Panc1 (cell line): ENCODE results near the gene MAML3. TPM values are rescaled to one million over a fixed set of nuclear protein-coding genes. Genes with fewer than 3 reads are reported as not detected.

Source experiments
- ATAC-seq: fragments of 200-7000 bp; cut with Tn5 transposase; 2 replicates; pipeline ENCODE4 v1.9.1; 2020; ENCODE audit warnings: mild to moderate bottlenecking, moderate library complexity
- BruUV-seq: library from RNA; stranded (reverse); fragments of 400-500 nt; replicated peaks from 2 replicates; lab custom pipeline; 2021; lab: Mats Ljungman, UMichigan
- CTCF ChIA-PET: fragments of 300-600 bp; sonication (Branson Sonifier 250); formaldehyde crosslinking; loops from one replicate; lab custom pipeline; 2022; ENCODE audit warnings: antibody characterized with exemption; lab: Charles Lee
- POLR2A ChIA-PET: fragments of 300-600 bp; sonication (Branson Sonifier 250); formaldehyde crosslinking; loops from one replicate; lab custom pipeline; 2022; ENCODE audit warnings: antibody characterized with exemption; lab: Charles Lee
- DNase-seq: peaks from one replicate; pipeline ENCODE4 v3.0.0-alpha.2; 2010; ENCODE audit warnings: low read depth, low spot score
- H3K27ac ChIP-seq: 2 replicates; pipeline ENCODE4 v1.5.1; 2011; ENCODE audit warnings: mild to moderate bottlenecking, low read length, inconsistent platforms
- H3K27me3 ChIP-seq: fragments of 200-500 bp; sonication (Bioruptor generic); 2 replicates; pipeline ENCODE4 v1.6.0; 2014; ENCODE audit warnings: low read length, inconsistent platforms; ENCODE audit not compliant: control insufficient read depth, insufficient read depth
- H3K36me3 ChIP-seq: fragments of 200-500 bp; sonication (Bioruptor generic); 2 replicates; pipeline ENCODE4 v1.5.1; 2014; ENCODE audit warnings: inconsistent platforms, mild to moderate bottlenecking, low read length, moderate library complexity; ENCODE audit not compliant: control insufficient read depth, insufficient read depth
- H3K4me1 ChIP-seq: 2 replicates; pipeline ENCODE4 v1.5.1; 2011; ENCODE audit warnings: inconsistent platforms, mild to moderate bottlenecking, low read length, moderate library complexity; ENCODE audit not compliant: control insufficient read depth, insufficient read depth
- H3K4me3 ChIP-seq, 2 experiments: 2 replicates each; pipeline ENCODE4 v1.5.1; 2011 to 2012; ENCODE audit warnings: low read depth in 2 of 2, low read length in 2 of 2, mild to moderate bottlenecking in 2 of 2, inconsistent platforms in 1 of 2, moderate library complexity in 1 of 2
- H3K9me3 ChIP-seq: fragments of 200-500 bp; sonication (Bioruptor generic); 2 replicates; pipeline ENCODE4 v1.5.1; 2014; ENCODE audit warnings: low read depth, mild to moderate bottlenecking, inconsistent platforms, low read length, moderate library complexity; ENCODE audit not compliant: control insufficient read depth, insufficient read depth
- POLR2AphosphoS5 ChIP-seq: IDR thresholded peaks from 2 replicates; pipeline ENCODE4 v1.6.1; 2012; ENCODE audit warnings: mild to moderate bottlenecking, low read depth, low read length, moderate library complexity
- SIN3A ChIP-seq: IDR thresholded peaks from 2 replicates; pipeline ENCODE4 v1.6.1; 2012; ENCODE audit warnings: low read depth, mild to moderate bottlenecking, low read length, moderate library complexity, borderline replicate concordance; ENCODE audit not compliant: insufficient read depth
- TCF7L2 ChIP-seq: IDR thresholded peaks from 2 replicates; pipeline ENCODE4 v1.6.1; 2011; ENCODE audit warnings: mild to moderate bottlenecking, low read depth, low read length, inconsistent platforms
- in situ Hi-C: cut with HindIII; loops from 2 replicates; pipeline ENCODE4 v1.10.0; 2016; ENCODE audit warnings: low sequenced_read_pairs, low pct_unique_long_range_greater_than_20kb
- intact Hi-C: fragments of 100-400 bp; cut with micrococcal nuclease; formaldehyde crosslinking; loops from one replicate; pipeline ENCODE4 v1.10.0; 2022; ENCODE audit not compliant: unreplicated experiment
- total RNA-seq: library from RNA; stranded (reverse); gene quantifications from one replicate; pipeline ENCODE4 v1.2.1, GENCODE V29; 2021; ENCODE audit not compliant: unreplicated experiment
- TF ChIP-seq, protein P1 (sequence below): fragments of 450-650 bp; IDR thresholded peaks from 2 replicates; pipeline ENCODE4 v1.5.1; 2017; ENCODE audit warnings: mild to moderate bottlenecking
- TF ChIP-seq, protein P2 (sequence below), 2 experiments: IDR thresholded peaks; 2 replicates each; pipeline ENCODE4 v1.6.1; 2011 to 2012; ENCODE audit warnings: low read depth in 2 of 2, control low read depth in 1 of 2, low read length in 1 of 2, mild to moderate bottlenecking in 1 of 2, moderate library complexity in 1 of 2; ENCODE audit not compliant: insufficient read depth in 1 of 2

The MAML3 gene
- total RNA-seq, 1 experiment from 2014 or later: 7.7 TPM

GRCh38 chr4:139762720-139763119, 391.3 kb downstream of the MAML3 start:
- ChIA-PET CTCF (no interaction called here), POLR2A (no interaction called here)
- H3K9me3 ChIP-seq: no peaks in the 10 kb centered on the region
- peak overlapping the region; percentile 7; the same call in 1 of the 2 replicates for H3K27ac ChIP-seq
- no peaks in the 10 kb centered on the region for H3K27me3 ChIP-seq
- intact Hi-C loops (no loop called here), in situ Hi-C loops (no loop called here)
- no peak for DNase-seq
- no TSS peak for BruUV-seq
- TF ChIP-seq, protein P1, sequence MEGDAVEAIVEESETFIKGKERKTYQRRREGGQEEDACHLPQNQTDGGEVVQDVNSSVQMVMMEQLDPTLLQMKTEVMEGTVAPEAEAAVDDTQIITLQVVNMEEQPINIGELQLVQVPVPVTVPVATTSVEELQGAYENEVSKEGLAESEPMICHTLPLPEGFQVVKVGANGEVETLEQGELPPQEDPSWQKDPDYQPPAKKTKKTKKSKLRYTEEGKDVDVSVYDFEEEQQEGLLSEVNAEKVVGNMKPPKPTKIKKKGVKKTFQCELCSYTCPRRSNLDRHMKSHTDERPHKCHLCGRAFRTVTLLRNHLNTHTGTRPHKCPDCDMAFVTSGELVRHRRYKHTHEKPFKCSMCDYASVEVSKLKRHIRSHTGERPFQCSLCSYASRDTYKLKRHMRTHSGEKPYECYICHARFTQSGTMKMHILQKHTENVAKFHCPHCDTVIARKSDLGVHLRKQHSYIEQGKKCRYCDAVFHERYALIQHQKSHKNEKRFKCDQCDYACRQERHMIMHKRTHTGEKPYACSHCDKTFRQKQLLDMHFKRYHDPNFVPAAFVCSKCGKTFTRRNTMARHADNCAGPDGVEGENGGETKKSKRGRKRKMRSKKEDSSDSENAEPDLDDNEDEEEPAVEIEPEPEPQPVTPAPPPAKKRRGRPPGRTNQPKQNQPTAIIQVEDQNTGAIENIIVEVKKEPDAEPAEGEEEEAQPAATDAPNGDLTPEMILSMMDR: no peak
- no peak for TF ChIP-seq SIN3A
- no peak for TF ChIP-seq TCF7L2
- TF ChIP-seq POLR2AphosphoS5: no peak
- TF ChIP-seq, protein P2, sequence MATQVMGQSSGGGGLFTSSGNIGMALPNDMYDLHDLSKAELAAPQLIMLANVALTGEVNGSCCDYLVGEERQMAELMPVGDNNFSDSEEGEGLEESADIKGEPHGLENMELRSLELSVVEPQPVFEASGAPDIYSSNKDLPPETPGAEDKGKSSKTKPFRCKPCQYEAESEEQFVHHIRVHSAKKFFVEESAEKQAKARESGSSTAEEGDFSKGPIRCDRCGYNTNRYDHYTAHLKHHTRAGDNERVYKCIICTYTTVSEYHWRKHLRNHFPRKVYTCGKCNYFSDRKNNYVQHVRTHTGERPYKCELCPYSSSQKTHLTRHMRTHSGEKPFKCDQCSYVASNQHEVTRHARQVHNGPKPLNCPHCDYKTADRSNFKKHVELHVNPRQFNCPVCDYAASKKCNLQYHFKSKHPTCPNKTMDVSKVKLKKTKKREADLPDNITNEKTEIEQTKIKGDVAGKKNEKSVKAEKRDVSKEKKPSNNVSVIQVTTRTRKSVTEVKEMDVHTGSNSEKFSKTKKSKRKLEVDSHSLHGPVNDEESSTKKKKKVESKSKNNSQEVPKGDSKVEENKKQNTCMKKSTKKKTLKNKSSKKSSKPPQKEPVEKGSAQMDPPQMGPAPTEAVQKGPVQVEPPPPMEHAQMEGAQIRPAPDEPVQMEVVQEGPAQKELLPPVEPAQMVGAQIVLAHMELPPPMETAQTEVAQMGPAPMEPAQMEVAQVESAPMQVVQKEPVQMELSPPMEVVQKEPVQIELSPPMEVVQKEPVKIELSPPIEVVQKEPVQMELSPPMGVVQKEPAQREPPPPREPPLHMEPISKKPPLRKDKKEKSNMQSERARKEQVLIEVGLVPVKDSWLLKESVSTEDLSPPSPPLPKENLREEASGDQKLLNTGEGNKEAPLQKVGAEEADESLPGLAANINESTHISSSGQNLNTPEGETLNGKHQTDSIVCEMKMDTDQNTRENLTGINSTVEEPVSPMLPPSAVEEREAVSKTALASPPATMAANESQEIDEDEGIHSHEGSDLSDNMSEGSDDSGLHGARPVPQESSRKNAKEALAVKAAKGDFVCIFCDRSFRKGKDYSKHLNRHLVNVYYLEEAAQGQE (IDR thresholded peaks at IDR 0.05; ENCODE audit: insufficient read depth in 1 of 2, low read depth in 2 of 2, low read length in 1 of 2): no peak
- no peak for ATAC-seq
- H3K4me1 ChIP-seq: peaks cover 6% of the 10 kb centered on the region
- H3K36me3 ChIP-seq: no peaks in the 10 kb centered on the region
- no peak overlapping the region for H3K4me3 ChIP-seq

DNA sequence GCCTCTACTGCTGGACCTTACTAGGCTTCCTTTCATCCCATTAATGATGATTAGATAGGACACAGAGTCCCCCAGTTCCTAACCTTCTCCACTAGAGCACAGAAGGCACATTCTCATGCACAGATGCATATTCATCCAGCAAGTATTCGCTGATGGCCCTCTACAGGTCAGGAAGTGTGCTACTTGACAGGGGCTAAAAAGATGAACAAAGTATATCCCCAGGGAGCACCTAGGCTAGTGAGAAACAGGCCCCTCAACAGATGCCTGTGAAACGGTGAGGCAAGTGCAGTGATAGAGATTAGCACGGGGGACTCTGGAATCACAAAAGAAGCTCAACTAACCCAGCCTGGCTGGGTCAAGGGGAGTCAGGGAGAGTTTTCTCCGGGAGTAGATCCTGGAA, 392.5 kb downstream of the MAML3 start:
- TF ChIP-seq POLR2AphosphoS5 (no peak), SIN3A (no peak), TCF7L2 (no peak)
- TF ChIP-seq, protein P1: peak; percentile 15; the same call in 1 of the 2 replicates
- ChIA-PET POLR2A (no interaction called here), CTCF (no interaction called here)
- Histone ChIP-seq H3K27me3 (no peaks in the 10 kb centered on the region), H3K4me3 (no peak overlapping the region), H3K36me3 (no peaks in the 10 kb centered on the region), H3K27ac (no peak overlapping the region), H3K4me1 (peaks cover 6% of the 10 kb centered on the region), H3K9me3 (no peaks in the 10 kb centered on the region)
- no TSS peak for BruUV-seq
- in situ Hi-C loops (no loop called here), intact Hi-C loops (no loop called here)
- DNase-seq (no peak), ATAC-seq (peak; percentile 56; the same call in 1 of the 2 replicates)
